IMR-90 (cell line): ENCODE measurements around the gene PTH1R. TPM values are rescaled to one million over a fixed set of nuclear protein-coding genes. Genes with fewer than 3 reads are reported as not detected.
A peak's percentile ranks its signal among the peaks of the same experiment; 100 is the strongest.

Source experiments
- ATAC-seq: fragments of 200-7000 bp; cut with Tn5 transposase; 2 replicates; pipeline ENCODE4 v1.9.1; 2020; ENCODE audit warnings: low read depth, mild to moderate bottlenecking, moderate library complexity
- BruUV-seq: library from RNA; stranded (reverse); fragments of 400-500 nt; replicated peaks from 2 replicates; lab custom pipeline; 2021; lab: Mats Ljungman, UMichigan
- CTCF ChIA-PET: fragments of 300-600 bp; formaldehyde crosslinking; extraction: SDS; loops from one replicate; lab custom pipeline; 2021; ENCODE audit warnings: antibody characterized with exemption; lab: Yijun Ruan, JAX
- POLR2A ChIA-PET: fragments of 300-600 bp; sonication (Branson Sonifier 250); formaldehyde crosslinking; loops from one replicate; lab custom pipeline; 2022; ENCODE audit warnings: antibody characterized with exemption; ENCODE audit not compliant: unreplicated experiment; lab: Charles Lee
- DNase-seq: peaks from one replicate; pipeline ENCODE4 v3.0.0; 2013
- H2AFZ ChIP-seq: replicated peaks from 2 replicates; pipeline ENCODE3; 2013; ENCODE audit warnings: low read length, mild to moderate bottlenecking; ENCODE audit not compliant: poor library complexity
- H2AK5ac ChIP-seq: 2 replicates; pipeline ENCODE4 v1.6.1; 2013; ENCODE audit warnings: low read depth, low read length, inconsistent platforms
- H2AK9ac ChIP-seq: replicated peaks from 2 replicates; pipeline ENCODE3; 2013; ENCODE audit warnings: mild to moderate bottlenecking, low read depth, low read length, moderate library complexity; ENCODE audit not compliant: poor library complexity
- H2BK120ac ChIP-seq: 2 replicates; pipeline ENCODE4 v1.6.1; 2013; ENCODE audit warnings: low read depth, low read length, inconsistent platforms
- H2BK15ac ChIP-seq: 3 replicates; pipeline ENCODE4 v1.6.1; 2013; ENCODE audit warnings: low read depth, low read length, inconsistent platforms
- H2BK20ac ChIP-seq: 2 replicates; pipeline ENCODE4 v1.6.1; 2013; ENCODE audit warnings: low read depth, mild to moderate bottlenecking, inconsistent platforms, low read length, moderate library complexity
- H2BK5ac ChIP-seq: 2 replicates; pipeline ENCODE4 v1.6.1; 2013; ENCODE audit warnings: mild to moderate bottlenecking, low read depth, low read length, inconsistent platforms; ENCODE audit not compliant: poor library complexity, severe bottlenecking
- H3K14ac ChIP-seq: replicated peaks from 2 replicates; pipeline ENCODE4 v1.6.1; 2013; ENCODE audit warnings: low read depth, low read length, inconsistent platforms
- H3K18ac ChIP-seq: 2 replicates; pipeline ENCODE4 v1.6.1; 2013; ENCODE audit warnings: low read depth, low read length, control low read depth
- H3K23ac ChIP-seq: 2 replicates; pipeline ENCODE4 v1.6.1; 2013; ENCODE audit warnings: low read depth, low read length, inconsistent platforms
- H3K27ac ChIP-seq: 2 replicates; pipeline ENCODE4 v1.5.1; 2013; ENCODE audit warnings: mild to moderate bottlenecking, control low read depth, low read length; ENCODE audit not compliant: insufficient read depth
- H3K27me3 ChIP-seq: 2 replicates; pipeline ENCODE4 v1.6.1; 2013; ENCODE audit warnings: low read length; ENCODE audit not compliant: control insufficient read depth, insufficient read depth
- H3K36me3 ChIP-seq: 2 replicates; pipeline ENCODE4 v1.6.1; 2013; ENCODE audit warnings: low read length, mixed read lengths; ENCODE audit not compliant: control insufficient read depth, insufficient read depth
- H3K4ac ChIP-seq: 2 replicates; pipeline ENCODE4 v1.6.1; 2013; ENCODE audit warnings: low read depth, low read length, inconsistent platforms
- H3K4me1 ChIP-seq: 2 replicates; pipeline ENCODE4 v1.6.1; 2013; ENCODE audit warnings: low read length, mixed read lengths; ENCODE audit not compliant: control insufficient read depth, insufficient read depth
- H3K4me2 ChIP-seq: 2 replicates; pipeline ENCODE4 v1.6.1; 2013; ENCODE audit warnings: low read depth, mild to moderate bottlenecking, control low read depth, low read length, moderate library complexity
- H3K4me3 ChIP-seq: 2 replicates; pipeline ENCODE4 v1.5.1; 2013; ENCODE audit warnings: low read depth, mild to moderate bottlenecking, control low read depth, low read length, moderate library complexity; ENCODE audit not compliant: insufficient read depth
- H3K56ac ChIP-seq: 2 replicates; pipeline ENCODE4 v1.6.1; 2013; ENCODE audit warnings: low read length, inconsistent platforms; ENCODE audit not compliant: insufficient read depth; ENCODE audit errors: extremely low read depth
- H3K79me1 ChIP-seq, 2 experiments: 2 replicates each; pipeline ENCODE4 v1.6.1; 2013; ENCODE audit warnings: low read length in 2 of 2, inconsistent platforms in 1 of 2, low read depth in 1 of 2
- H3K9ac ChIP-seq: 2 replicates; pipeline ENCODE4 v1.6.1; 2013; ENCODE audit warnings: low read depth, low read length, control low read depth
- H3K9me1 ChIP-seq: 2 replicates; pipeline ENCODE4 v1.6.1; 2013; ENCODE audit warnings: low read length, inconsistent platforms; ENCODE audit not compliant: insufficient read depth
- H3K9me3 ChIP-seq: 2 replicates; pipeline ENCODE4 v1.6.1; 2013; ENCODE audit warnings: low read length; ENCODE audit not compliant: control insufficient read depth, insufficient read depth
- H4K20me1 ChIP-seq: 2 replicates; pipeline ENCODE4 v1.6.1; 2013; ENCODE audit warnings: low read length, inconsistent platforms; ENCODE audit not compliant: insufficient read depth
- H4K5ac ChIP-seq: 2 replicates; pipeline ENCODE4 v1.6.1; 2013; ENCODE audit warnings: mild to moderate bottlenecking, low read depth, low read length, control low read depth
- H4K8ac ChIP-seq, 2 experiments: 2 replicates each; pipeline ENCODE4 v1.6.1; 2013; ENCODE audit warnings: low read depth in 2 of 2, low read length in 2 of 2, control low read depth in 1 of 2, inconsistent platforms in 1 of 2
- H4K91ac ChIP-seq: 2 replicates; pipeline ENCODE4 v1.6.1; 2013; ENCODE audit warnings: low read depth, low read length, inconsistent platforms; ENCODE audit not compliant: insufficient read depth
- CEBPB ChIP-seq: IDR thresholded peaks from 2 replicates; pipeline ENCODE4 v1.6.1; 2012; ENCODE audit warnings: low read depth, low read length, improper control_type of control experiment
- MXI1 ChIP-seq: IDR thresholded peaks from 2 replicates; pipeline ENCODE4 v1.6.1; 2012; ENCODE audit warnings: low read depth, mild to moderate bottlenecking, low read length, moderate library complexity, borderline replicate concordance
- WGBS, 2 experiments: methylation state at CpG; one replicate each; pipeline versions ENCODE4 v1.1.5 to v1.1.7; 2013; ENCODE audit warnings: missing lambda C conversion rate in 2 of 2; ENCODE audit not compliant: insufficient read length in 1 of 2; ENCODE audit errors: extremely low coverage in 2 of 2; 5-methylcytosine and 5-hydroxymethylcytosine counted together
- dilution Hi-C: fragments of 300-500 bp; cut with HindIII; formaldehyde crosslinking; loops from one replicate; pipeline ENCODE4 v1.14.3; 2018; ENCODE audit warnings: low sequenced_read_pairs; ENCODE audit not compliant: unreplicated experiment
- in situ Hi-C: fragments of 300-500 bp; cut with MboI; formaldehyde crosslinking; loops from 3 replicates; pipeline ENCODE4 v1.14.3; 2019; ENCODE audit warnings: low sequenced_read_pairs, inconsistent platforms, mixed read lengths
- intact Hi-C: fragments of 100-400 bp; cut with micrococcal nuclease; formaldehyde crosslinking; loops from 2 replicates; pipeline ENCODE4 v1.10.0; 2022
- polyA plus RNA-seq, 3 experiments: library from polyadenylated mRNA; depleted of rRNA; stranded (reverse); fragments of >200 nt; gene quantifications; 2 replicates each; pipeline ENCODE4 v1.2.3, GENCODE V29; 2012; ENCODE audit warnings: low replicate concordance in 1 of 3
- total RNA-seq: library from RNA; depleted of rRNA; stranded (reverse); fragments of >200 nt; gene quantifications from 2 replicates; pipeline ENCODE4 v1.2.3, GENCODE V29; 2012

The PTH1R gene
- total and polyA plus RNA-seq, 2 of the 4 experiments (the other 2 are of a cell fraction): 0.15 to 0.18 TPM

DNA sequence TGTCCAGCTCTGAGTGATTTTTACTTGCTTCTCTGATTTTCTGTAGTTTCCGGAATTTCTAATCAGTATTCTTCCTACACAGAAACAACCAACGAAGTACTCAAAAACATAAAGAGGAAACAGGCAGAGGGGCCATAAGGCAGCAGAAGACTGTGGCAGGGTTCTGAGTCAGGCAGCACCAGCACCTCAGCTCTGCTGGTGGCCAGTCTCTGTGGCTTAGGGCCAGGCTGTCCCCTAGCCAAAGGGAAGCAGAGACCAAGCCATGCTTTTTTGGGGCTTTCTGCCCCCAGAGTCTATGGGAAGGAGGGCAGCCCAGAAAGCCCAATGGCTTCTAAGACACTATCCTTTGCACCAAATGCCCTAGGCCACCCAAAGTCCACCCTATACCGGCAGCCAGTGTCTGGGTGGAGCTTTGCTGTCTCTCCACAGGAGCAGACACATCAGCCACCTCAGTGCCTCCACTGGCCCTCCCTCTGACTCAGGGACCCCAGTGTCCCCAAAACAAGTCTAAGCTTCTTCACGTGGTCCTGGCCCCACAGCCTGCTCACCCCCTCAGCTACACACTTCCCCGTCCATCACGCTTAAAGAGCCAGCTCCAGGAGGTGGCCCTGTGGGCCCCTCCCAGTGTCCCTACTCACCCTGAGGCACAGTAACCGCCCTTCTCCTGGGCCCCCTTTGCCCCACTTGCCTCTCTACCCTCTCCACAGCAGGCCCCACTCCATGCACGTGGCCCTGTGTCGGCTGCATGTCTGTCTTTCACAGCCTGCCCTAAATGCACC, 52.8 kb downstream of the PTH1R start:
- Histone ChIP-seq H3K4me3 (no peak overlapping the region), H2BK15ac (no peak overlapping the region), H4K5ac (0 out of 2 replicates have a peak overlapping the region, but pooled peaks have one; percentile 13), H4K20me1 (peaks cover 42% of the 10 kb centered on the region), H2BK20ac (no peak overlapping the region), H3K79me1 (peaks cover 38 to 87% of the 10 kb centered on the region in 2 experiments), H4K8ac (no peak overlapping the region), H2AK5ac (0 out of 2 replicates have a peak overlapping the region, but pooled peaks have one; percentile 13), H3K9me3 (no peaks in the 10 kb centered on the region), H4K91ac (no peak overlapping the region), H3K9ac (no peak overlapping the region), H2AK9ac (no peak overlapping the region), H2BK5ac (peak overlapping the region; percentile 24), H3K14ac (no peak overlapping the region), H3K23ac (no peak overlapping the region), H3K9me1 (peaks cover 36% of the 10 kb centered on the region), H2AFZ (no peak overlapping the region), H3K56ac (no peak overlapping the region), H3K27me3 (no peaks in the 10 kb centered on the region), H2BK120ac (no peak overlapping the region), H3K27ac (peak overlapping the region; percentile 6; the same call in 1 of the 2 replicates), H3K4me1 (peaks cover 40% of the 10 kb centered on the region), H3K36me3 (peaks cover 12% of the 10 kb centered on the region), H3K4me2 (no peak overlapping the region), H3K4ac (peak overlapping the region; percentile 3; the same call in 1 of the 2 replicates), H3K18ac (no peak overlapping the region)
- WGBS, 2 experiments: 86% methylated on average over 3 of the region's 9 CpGs; no CpG with 5 or more reads in 1 of the 2 experiments
- dilution Hi-C loops: no loop called here
- ATAC-seq (no peak), DNase-seq (no peak)
- POLR2A ChIA-PET: interaction anchor here (0.6 kb wide), 1 partner anchor 77 kb away, joined by 4 read pairs; no protein-coding TSS in a partner anchor
- no TSS peak for BruUV-seq
- intact Hi-C loops: loop anchor here (10.0 kb wide), 1 partner anchor 234 kb away; the partner anchor contains the start of gene SETD2
- in situ Hi-C loops: no loop called here
- TF ChIP-seq CEBPB: no peak
- no peak for TF ChIP-seq MXI1
- CTCF ChIA-PET: interaction anchor here (0.7 kb wide), 1 partner anchor 50 kb away, joined by 3 read pairs; no protein-coding TSS in a partner anchor
